Measurements from ENCODE around the gene WDR47.
"Not testable (repeated sequence)": the region's sequence is repeated elsewhere in the genome, so short reads cannot be mapped to it uniquely, and the experiment has no call there.

The WDR47 gene

DNA sequence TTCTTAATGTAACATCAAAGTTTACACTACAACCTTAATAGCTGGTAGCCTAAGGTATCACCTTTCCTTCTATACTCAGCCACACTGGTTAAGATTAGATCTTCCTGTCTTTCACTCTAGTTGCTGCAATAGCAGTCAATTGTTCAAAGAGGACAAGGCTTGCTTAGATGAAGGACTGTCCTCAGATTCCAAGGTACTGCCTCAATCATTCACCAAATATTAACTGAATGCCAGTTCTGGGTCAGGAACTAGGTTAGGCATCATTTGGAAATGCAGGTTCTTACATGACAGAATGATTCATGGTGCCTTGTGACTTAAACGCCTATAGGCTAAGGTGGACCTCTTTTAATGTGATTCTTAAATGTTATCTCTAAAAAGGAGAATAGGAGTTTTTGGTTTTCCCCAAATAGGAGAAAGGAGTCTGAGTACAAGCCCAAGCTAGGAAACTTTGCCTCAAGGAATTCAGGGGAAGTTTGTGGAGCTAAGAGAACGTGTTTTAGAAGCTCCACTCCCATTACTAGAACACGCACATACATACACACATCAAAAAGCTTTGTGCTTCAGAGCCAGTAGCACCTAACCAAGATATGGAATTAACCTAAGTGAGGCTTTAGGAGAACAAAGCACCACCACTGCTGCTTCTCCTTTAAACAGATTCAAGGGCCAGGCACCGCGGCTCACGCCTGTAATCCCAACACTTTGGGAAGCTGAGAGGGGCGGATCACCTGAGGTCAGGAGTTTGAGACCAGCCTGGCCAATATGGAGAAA is 8.5 kb upstream of the WDR47 start:
- no peak for DNase-seq

DNA sequence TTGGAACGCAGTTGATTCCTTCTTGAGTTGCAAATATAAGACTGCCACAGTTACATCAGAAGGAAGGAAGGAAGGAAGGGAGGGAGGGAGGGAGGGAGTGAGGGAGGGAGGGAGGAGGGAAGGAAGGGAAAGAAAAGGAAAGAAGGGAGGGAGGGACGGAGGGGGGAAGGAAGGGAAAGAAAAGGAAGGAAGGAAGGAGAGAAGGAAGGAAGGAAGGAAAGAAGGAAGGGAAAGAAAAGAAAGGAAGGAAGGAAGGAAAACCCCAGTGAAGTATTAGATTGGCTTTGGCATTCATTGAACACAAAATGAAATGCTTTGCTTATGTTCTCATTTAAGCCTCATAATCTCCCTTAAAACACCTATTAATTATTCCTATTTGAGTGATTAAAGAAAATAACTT is 6.4 kb upstream of the WDR47 start:
- DNase-seq, result no peak

DNA sequence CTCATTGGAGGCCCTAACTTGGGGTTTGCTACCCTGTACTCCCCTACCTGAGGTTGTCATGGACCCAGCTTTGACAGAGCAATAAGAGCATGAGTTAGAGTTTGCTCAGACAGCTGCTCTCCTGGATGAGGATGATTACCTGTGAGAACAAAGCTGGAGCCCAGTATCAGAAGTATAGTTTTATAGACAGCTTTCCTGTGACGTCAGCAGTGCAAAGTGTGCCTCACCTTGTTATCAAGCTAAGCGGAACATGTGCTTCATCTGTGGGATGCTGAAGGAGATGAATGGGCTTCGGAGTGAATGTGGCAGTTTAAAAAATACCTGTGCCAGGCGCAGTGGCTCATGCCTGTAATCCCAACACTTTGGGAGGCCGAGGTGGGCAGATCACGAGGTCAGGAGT is 5.4 kb upstream of the WDR47 start:
- no peak for DNase-seq

DNA sequence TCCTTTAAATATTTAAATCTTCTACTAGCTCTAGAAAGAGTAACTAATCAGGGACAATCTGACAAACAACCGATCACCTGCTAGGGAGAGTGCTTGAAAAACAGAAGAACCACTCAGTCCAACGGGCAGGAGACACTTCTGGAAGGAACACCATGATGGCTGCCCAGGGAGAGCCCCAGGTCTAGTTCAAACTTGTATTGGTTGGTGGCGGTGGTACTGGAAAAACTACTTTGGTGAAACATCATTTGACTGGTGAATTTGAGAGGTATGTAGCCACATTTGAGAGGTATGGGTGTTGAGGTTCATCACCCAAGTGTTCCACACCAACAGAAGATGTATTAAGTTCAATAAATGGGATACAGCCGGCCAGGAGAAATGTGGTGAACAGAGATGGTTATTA is 4.8 kb upstream of the WDR47 start:
- DNase-seq, result no peak

DNA sequence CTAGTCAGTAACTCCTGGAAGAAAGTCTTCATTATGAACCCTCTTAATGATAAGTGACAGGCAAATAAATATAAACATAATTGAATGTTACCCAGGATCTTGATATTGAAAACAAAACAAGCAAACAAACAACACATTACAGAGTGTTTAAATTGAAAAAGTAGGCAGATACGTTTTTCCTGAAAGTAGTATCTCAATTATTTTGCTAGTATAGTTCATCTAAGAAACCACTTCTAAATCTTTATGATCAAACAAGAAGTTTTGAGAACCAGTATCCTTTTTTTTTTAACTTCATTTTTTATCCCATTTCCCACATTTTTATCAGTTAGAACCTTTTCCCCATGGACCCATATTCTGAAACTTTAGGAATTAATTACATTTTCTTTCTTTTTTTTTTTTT is 3.7 kb upstream of the WDR47 start:
- no peak for DNase-seq

DNA sequence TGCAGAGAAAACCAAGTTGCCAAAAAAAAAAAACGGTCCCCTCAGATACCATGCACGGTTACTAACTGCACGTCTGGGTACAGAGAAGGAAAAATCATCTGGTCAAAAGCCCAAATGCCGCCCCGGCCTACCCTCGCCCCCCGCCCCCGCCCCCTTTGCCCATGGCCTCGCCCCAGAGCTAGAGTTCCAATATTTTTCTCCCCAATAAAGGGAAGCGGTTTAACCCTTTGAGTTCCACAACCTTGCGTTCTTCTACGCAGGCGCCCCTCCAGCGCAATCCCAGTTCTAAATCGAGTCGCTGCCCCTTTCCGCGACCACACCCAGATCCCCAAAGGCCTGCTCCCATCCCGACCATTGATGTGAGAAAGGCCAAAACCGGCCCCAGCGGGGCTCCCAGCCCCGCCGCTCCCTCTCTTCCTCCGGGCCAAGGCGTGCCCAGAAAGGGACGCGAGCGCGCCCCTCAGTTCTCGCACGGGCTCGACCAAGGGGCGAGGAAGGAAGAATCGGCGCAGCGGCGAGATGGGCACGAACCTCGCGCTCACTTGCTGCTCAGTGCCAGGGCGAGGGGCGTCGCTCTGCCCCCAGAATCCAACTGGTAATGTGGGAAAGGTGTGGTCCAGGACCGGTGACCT is 797 bp downstream of the WDR47 start:
- DNase-seq, result no peak

DNA sequence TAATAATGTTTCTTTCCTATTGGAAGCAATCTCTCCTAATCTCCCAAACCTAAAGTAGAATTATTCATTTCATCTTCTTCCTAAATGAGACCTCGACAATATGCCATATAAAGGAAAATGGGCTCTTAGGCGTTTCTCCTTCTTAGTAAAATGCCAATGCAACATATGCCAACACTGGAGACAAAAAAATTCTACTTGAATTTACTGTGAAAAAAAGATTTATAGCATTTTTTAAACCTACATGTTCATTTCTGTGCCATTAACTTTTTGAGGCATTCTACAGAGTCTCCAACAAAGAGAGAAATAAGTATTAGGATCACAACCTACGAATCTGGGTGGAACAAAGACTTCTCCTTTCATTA is 1.3 kb downstream of the WDR47 start:
- no peak for DNase-seq

DNA sequence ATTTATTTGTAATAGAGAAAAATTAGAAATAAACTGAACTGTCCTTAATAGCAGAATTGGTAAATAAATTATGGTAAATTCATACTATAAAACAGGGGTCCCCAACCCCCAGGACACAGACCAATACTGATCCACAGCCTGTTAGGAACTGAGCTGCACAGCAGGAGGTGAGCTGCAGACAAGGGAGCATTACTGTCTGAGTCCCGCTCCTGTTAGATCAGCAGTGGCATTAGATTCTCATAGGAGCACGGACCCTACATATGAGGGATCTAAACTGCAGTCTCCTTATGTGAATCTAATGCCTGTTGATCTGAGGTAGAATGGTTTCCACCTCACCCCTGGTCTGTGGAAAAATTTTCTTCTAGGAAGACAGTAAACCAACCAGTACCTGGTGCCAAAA is 7.5 kb downstream of the WDR47 start:
- DNase-seq, result no peak

DNA sequence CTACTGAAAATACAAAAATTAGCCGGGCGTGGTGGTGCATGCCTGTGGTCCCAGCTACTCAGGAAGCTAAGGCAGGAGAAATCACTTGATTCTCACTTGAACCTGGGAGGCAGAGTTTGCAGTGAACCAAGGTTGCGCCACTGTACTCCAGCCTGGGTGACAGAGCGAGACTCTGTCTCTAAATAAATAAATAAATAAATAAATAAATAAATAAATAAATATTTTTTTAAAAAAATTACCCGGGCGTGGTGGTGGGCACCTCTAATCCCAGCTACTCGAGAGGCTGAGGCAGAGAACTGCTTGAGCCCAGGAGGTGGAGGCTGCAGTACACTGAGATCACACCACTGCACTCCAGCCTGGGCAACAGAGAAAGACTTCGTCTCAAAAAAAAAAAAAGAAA is 12.4 kb downstream of the WDR47 start:
- not testable (repeated sequence) for DNase-seq

DNA sequence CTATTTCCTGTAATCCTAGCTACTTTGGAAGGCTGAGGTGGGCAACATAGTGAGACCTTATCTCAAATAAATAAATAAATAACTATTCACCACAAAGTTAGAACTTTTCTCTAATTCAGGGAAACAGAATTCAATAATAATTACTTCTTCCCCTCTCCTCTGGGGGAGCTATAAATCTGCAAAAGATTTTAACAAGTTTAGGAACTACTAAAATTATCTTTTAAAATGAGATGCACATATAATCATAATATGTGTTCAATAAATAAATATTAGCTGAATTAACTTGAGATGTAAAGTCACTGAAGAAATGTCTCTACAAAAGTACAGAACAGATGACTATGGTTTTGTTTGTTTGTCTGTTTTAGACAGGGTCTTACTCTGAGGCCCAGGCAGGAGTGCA is 14.1 kb downstream of the WDR47 start:
- DNase-seq, result no peak

DNA sequence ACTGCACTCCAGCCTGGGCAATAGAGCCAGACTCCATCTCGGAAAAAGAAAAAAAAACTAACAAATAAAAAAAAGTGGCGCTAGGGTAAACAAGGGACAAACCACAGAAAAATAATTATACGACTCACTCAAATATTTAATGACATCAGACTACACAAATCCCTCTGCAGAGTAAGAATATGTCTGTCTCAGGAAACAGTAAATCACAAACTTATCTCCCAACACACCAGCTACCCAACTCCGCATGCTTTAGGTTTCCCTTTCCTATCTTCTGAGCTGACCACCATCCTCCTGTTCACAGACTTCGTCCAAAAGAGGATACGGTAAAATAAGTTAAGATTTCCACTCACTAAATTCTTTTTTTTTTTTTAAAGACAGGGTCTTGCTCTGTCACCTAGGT is 16.2 kb downstream of the WDR47 start:
- DNase-seq, result no peak

DNA sequence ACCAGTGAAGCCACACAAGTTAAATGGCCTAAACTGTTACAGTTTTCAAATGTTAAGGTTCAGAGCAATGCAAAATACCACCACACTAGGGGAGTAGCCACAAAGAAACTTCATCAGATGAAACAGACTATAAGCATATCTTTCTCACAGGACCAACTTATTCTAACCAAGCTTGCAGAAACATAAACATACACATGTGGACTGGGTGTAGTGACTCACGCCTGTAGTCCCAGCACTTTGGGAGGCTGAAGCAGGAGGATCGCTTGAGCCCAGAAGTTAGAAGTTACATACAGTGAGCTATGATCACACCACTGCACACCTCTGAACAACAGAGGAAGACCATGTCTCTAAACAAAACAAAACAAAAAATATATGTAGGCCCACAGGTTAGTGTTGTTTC is 17.3 kb downstream of the WDR47 start:
- no peak for DNase-seq

DNA sequence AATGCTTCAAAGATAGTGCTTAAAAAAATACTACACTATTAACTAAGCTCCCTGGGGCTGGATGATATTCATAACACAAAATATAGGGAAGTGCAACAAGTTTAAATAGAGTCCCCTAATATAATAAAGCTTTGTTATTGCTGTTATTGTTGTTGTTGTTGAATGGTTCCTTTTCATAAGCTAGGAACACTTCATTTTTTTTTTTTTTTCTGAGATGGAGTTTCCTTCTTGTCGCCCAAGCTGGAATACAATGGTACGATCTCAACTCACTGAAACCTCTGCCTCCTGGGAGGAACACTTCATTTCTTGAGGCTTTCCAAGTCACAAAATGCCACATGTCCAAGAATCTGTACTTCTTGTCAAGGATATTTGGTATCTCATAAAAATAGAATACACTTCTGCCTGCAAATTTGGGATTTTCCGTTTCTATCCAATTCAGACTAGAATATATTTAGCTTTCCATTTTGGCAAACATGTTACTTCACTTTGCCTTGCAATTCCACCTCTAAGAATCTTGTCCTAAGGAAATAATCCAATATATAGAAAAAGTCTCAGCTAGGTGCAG is 21.1 kb downstream of the WDR47 start:
- DNase-seq, result no peak

DNA sequence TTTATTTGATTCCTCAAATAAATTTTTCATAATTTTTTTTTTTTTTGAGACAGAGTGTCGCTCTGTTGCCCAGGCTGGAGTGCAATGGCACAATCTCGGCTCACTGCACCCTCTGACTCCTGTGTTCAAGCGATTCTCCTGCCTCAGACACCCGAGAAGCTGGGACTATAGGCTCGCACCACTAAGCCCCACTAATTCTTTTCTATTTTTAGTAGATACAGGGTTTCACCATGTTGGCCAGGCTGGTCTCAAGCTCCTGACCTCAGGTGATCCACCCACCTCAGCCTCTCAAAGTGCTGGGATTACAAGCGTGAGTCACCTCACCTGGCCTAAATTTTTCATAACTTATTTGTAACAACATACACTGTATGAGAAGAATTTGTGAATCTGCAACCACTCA is 24.2 kb downstream of the WDR47 start:
- DNase-seq, result not testable (repeated sequence)

DNA sequence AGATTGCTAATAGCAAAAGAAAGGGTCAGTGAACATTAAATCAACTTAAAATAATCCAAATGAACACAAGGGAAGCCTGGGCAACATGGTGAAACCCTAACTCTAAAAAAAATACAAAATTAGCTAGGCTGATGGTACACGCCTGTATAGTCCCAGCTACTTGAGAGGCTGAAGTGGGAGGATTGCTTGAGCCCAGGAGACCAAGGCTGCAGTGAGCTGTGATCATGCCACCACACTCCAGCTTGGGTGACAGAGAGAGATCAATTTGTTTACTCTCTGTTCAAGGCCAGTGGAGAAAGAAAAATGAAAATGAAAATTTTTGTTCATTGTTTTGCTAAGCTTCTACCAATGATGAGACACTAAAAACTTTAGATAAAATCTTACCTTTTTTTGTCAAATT is 24.8 kb downstream of the WDR47 start:
- no peak for DNase-seq

DNA sequence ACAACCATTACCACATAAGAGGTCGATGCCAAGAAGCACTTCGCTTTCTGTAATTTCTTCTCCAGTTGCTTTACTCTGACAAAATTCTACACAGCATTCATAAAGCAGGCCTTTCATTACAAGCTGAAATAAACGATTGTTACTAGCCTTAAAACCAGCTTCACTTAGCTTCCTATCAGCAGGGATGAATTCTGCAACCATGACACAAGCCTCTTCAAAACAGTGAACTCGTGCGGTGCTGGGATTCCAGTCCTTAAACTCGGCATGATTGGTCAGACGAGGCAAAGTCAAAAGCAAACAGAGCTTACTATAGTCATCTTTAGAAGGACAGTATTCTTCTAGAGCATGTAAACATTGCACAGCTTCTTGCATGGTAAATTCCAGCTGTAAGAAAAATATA is 30.6 kb downstream of the WDR47 start:
- DNase-seq, result no peak

DNA sequence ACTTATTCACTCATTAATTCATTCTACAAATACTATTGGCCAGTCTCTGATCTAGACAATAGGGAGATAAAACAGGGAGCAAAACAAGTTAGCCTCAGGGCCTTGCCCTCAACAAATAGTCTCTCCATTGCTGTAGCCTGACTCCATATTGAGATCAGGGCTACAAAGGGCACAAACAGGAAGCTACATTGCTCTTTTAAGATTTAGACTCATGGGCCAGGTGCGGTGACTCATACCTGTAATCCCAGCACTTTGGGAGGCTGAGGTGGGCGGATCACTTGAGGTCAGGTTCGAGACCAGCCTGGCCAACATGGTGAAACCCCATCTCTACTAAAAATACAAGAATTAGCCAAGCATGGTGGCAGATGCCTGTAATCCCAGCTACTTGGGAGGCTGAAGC is 45.3 kb downstream of the WDR47 start:
- DNase-seq, result not testable (repeated sequence)

DNA sequence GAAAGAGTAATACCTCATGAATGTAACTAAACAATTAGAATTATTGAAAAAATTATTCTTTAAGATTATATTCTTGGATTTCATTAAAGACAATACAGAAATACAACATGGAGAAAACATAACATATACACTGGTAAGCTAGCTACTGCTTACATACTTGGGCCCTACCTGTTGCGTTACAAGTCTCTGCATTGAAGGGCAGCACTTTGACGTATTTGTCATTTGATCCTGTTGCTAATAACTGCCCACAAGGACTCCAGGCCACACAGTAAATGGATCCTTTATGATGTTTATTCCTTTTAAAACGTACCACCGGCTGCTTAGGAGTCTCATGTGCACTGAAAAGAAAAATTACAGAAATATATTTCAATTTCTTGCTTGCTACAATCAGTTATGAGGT is 58.8 kb downstream of the WDR47 start:
- DNase-seq, result no peak

DNA sequence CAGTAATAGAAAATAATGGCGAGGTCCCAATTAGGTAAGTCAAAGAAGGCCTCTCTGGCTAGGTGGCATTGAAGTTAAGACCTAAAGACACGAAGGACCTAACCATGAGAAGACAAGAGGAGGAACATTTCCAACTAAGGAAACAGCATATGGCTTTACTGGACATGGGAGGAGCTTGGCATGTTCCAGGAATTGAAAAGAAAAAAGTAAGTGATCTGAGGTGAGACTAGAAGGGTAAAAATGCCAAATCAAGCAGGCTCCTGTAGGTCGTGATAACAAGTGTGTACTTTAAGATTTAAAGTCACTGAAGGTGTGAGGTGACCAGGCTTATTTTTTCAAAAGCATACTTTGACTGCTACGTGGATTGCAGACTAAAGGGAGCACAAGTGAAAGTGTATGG is 65.2 kb downstream of the WDR47 start:
- DNase-seq, result no peak

DNA sequence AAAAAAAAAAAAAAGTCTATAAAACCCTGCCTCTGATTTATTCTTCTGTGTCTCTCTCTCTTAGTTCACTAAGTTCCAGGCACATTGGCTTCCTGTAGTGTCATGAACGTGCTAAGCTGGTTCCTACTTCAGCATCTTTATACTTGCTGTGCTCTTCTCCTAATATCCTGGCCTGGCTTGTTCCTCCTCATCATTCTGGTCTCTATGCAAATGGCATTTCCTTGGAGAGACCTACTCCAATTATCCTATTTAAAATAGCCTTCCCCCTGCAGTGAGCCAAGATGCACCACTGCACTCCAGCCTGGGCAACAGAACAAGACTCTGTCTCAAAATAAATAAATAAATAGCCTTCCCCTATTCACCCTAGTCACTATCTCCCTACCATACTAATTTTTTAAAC is 69.0 kb downstream of the WDR47 start:
- no peak for DNase-seq

DNA sequence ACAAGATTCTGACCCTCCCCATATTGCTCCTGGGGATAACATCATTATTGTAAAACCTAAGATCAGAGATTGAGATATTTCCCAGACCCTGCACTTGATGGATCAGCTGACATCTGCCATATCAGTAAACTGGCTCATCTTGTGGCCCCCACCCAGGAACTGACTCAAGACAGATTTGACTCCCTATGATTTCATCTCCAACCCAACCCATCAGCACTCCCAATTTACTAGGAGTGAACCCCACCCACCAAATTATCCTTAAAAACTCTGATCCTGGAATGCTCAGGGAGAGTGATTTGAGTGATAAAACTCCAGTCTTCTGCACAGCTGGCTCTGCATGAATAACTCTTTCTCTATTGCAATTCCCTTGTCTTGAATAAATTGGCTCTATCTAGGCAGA is 72.6 kb downstream of the WDR47 start:
- DNase-seq, result no peak

DNA sequence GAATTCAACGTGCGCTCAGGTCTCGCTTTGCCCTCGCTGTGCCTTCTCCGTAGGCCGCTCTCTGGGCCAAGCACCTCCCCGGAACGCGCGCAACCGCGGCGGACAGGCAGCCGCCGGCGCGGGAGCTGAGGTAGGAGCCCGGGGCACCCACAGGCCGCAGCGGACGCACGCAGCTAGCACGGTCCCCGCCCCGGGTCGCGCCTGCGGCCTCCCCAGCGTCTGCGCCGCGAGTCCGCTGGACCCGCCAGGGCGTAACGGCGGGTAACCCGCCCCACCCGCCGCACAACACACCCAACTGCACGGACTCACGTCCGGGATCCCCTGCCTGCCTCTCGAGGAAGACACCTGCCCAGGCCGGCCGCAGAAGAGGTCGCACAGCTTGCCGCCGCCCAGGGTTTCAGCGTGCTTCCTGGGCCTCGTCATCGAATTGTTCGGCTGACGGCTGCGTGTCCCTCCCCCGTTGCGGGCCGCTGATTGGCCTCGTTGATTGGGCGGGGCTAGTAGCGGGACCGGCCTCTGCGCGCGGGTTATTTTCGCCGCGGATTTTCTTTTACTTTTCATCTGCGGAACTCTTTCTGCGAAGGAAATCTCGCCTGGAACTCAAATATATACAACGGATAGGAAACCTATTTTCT is 78.7 kb downstream of the WDR47 start, which contains the start of gene CLCC1:
CLCC1 (minus strand) TSS at position 433 of the 635 bp plus-strand sequence. CDS start 13,047 bp downstream, outside the sequence.
- DNase-seq, result peak; percentile 91

DNA sequence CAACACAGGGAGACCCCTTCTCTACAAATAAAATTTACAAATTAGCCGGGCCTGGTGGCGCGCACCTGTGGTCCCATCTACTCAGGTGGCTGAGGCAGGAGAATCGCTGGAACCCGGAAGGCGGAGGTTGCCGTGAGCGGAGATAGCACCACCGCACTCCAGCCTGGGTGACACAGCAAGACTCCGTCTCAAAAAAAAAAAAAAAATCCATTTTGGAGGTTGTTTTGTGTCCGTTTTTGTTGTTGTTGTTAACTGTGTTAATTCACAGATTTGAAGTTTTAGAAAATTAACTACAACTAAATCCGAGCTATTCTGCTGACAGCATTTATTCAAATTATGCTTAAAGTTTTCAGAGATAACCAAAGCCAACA is 79.2 kb downstream of the WDR47 start:
- DNase-seq, result peak; percentile 13

Measured in CD4-positive, alpha-beta T cell treated with Interleukin-4 for 4 hours (primary cell).